WTC11 (cell line): ENCODE results near the gene RAB11FIP3. TPM values are rescaled to one million over a fixed set of nuclear protein-coding genes. Genes with fewer than 3 reads are reported as not detected.

Experiments used
- ATAC-seq: fragments of 200-7000 bp; cut with Tn5 transposase; 2 replicates; pipeline ENCODE4 v1.10.0; 2021; ENCODE audit warnings: mild to moderate bottlenecking, moderate library complexity
- CTCF ChIA-PET: fragments of 300-600 bp; sonication (Branson Sonifier 250); formaldehyde crosslinking; loops from one replicate; lab custom pipeline; 2021; ENCODE audit warnings: antibody characterized with exemption; lab: Charles Lee
- POLR2A ChIA-PET: fragments of 350-600 bp; sonication (Branson Sonifier 250); formaldehyde crosslinking; loops from one replicate; lab custom pipeline; 2021; ENCODE audit warnings: antibody characterized with exemption; lab: Charles Lee
- DNase-seq: peaks from one replicate; pipeline ENCODE4 v3.0.0; 2021; ENCODE audit warnings: low spot score
- H3K27ac Mint-ChIP-seq: 2 replicates; pipeline ENCODE4 v1.8.0; 2021; ENCODE audit warnings: mixed read lengths
- H3K27me3 Mint-ChIP-seq: 2 replicates; pipeline ENCODE4 v1.8.0; 2021; ENCODE audit warnings: low read depth, mild to moderate bottlenecking, moderate library complexity, mixed read lengths
- H3K36me3 Mint-ChIP-seq: 2 replicates; pipeline ENCODE4 v1.8.0; 2021; ENCODE audit warnings: mixed read lengths
- H3K4me1 Mint-ChIP-seq: 2 replicates; pipeline ENCODE4 v1.8.0; 2022; ENCODE audit warnings: mixed read lengths
- H3K4me3 Mint-ChIP-seq: 2 replicates; pipeline ENCODE4 v1.8.0; 2021; ENCODE audit warnings: mild to moderate bottlenecking, moderate library complexity, mixed read lengths
- H3K9me3 Mint-ChIP-seq: 2 replicates; pipeline ENCODE4 v1.8.0; 2021; ENCODE audit warnings: mixed read lengths
- CREB1 ChIP-seq: sonication (generic); formaldehyde crosslinking; IDR thresholded peaks from 2 replicates; pipeline ENCODE4 v1.8.0; 2023; ENCODE audit warnings: mild to moderate bottlenecking, missing genetic modification reagents
- ELF4 ChIP-seq: sonication (generic); formaldehyde crosslinking; IDR thresholded peaks from 2 replicates; pipeline ENCODE4 v1.8.1; 2022; ENCODE audit warnings: low read depth, mild to moderate bottlenecking, moderate library complexity, missing genetic modification reagents
- FOXJ3 ChIP-seq: sonication (generic); formaldehyde crosslinking; IDR thresholded peaks from 2 replicates; pipeline ENCODE4 v1.9.0; 2021; ENCODE audit warnings: missing genetic modification reagents, mild to moderate bottlenecking, borderline replicate concordance
- FOXK1 ChIP-seq: sonication (generic); formaldehyde crosslinking; IDR thresholded peaks from 2 replicates; pipeline ENCODE4 v1.8.0; 2022; ENCODE audit warnings: mild to moderate bottlenecking, moderate library complexity, missing genetic modification reagents
- GABPB1 ChIP-seq: sonication (generic); formaldehyde crosslinking; IDR thresholded peaks from 2 replicates; pipeline ENCODE4 v1.8.1; 2023; ENCODE audit warnings: mild to moderate bottlenecking, missing genetic modification reagents
- GTF2I ChIP-seq: fragments of 250-450 bp; sonication (Bioruptor Pico); conservative IDR thresholded peaks from 2 replicates; pipeline ENCODE4 v1.4.0; 2021; ENCODE audit warnings: mild to moderate bottlenecking
- JAZF1 ChIP-seq: fragments of 250-450 bp; sonication (Bioruptor Pico); IDR thresholded peaks from 2 replicates; pipeline ENCODE4 v1.9.0; 2021; ENCODE audit warnings: moderate library complexity, mild to moderate bottlenecking, inconsistent platforms
- NR3C1 ChIP-seq: sonication (generic); formaldehyde crosslinking; conservative IDR thresholded peaks from 2 replicates; pipeline ENCODE4 v1.8.1; 2023; ENCODE audit warnings: low read depth, mild to moderate bottlenecking, missing genetic modification reagents
- PRRX2 ChIP-seq: fragments of 250-450 bp; sonication (Bioruptor Pico); IDR thresholded peaks from 2 replicates; pipeline ENCODE4 v1.8.0; 2021; ENCODE audit warnings: mild to moderate bottlenecking
- SMAD3 ChIP-seq: sonication (generic); formaldehyde crosslinking; IDR thresholded peaks from 2 replicates; pipeline ENCODE4 v1.8.0; 2022; ENCODE audit warnings: missing genetic modification reagents, mild to moderate bottlenecking, borderline replicate concordance
- SP1 ChIP-seq: sonication (generic); formaldehyde crosslinking; conservative IDR thresholded peaks from 2 replicates; pipeline ENCODE4 v1.8.1; 2022; ENCODE audit warnings: missing genetic modification reagents
- ZNF121 ChIP-seq: sonication (generic); formaldehyde crosslinking; IDR thresholded peaks from 2 replicates; pipeline ENCODE4 v1.8.0; 2023; ENCODE audit warnings: missing genetic modification reagents
- ZNF219 ChIP-seq: sonication (generic); formaldehyde crosslinking; IDR thresholded peaks from 2 replicates; pipeline ENCODE4 v1.8.0; 2023; ENCODE audit warnings: missing genetic modification reagents, mild to moderate bottlenecking, borderline replicate concordance
- ZNF396 ChIP-seq: fragments of 250-450 bp; sonication (Bioruptor Pico); IDR thresholded peaks from 2 replicates; pipeline ENCODE4 v1.8.0; 2021; ENCODE audit warnings: mild to moderate bottlenecking, moderate library complexity, borderline replicate concordance
- ZNF416 ChIP-seq: fragments of 250-450 bp; sonication (Bioruptor Pico); IDR thresholded peaks from 2 replicates; pipeline ENCODE4 v1.9.0; 2021; ENCODE audit warnings: mild to moderate bottlenecking, inconsistent platforms
- total RNA-seq: library from RNA; stranded (reverse); gene quantifications from 3 replicates; pipeline ENCODE4 v1.2.3, GENCODE V29; 2021
- TF ChIP-seq, protein P1 (sequence below): sonication (generic); formaldehyde crosslinking; conservative IDR thresholded peaks from 2 replicates; pipeline ENCODE4 v1.8.1; 2022; ENCODE audit warnings: mild to moderate bottlenecking, missing genetic modification reagents
- TF ChIP-seq, protein P2 (sequence below): fragments of 200-600 bp; IDR thresholded peaks from 2 replicates; pipeline ENCODE4 v1.8.0; 2022; ENCODE audit warnings: antibody characterized with exemption
- TF ChIP-seq, protein P3 (sequence below): sonication (generic); formaldehyde crosslinking; IDR thresholded peaks from 2 replicates; pipeline ENCODE4 v1.8.0; 2023; ENCODE audit warnings: missing genetic modification reagents, mild to moderate bottlenecking, borderline replicate concordance
- TF ChIP-seq, protein P4 (sequence below): sonication (generic); formaldehyde crosslinking; IDR thresholded peaks from 2 replicates; pipeline ENCODE4 v1.8.0; 2022; ENCODE audit warnings: missing genetic modification reagents
- TF ChIP-seq, protein P5 (sequence below): fragments of 250-450 bp; sonication (Bioruptor Pico); IDR thresholded peaks from 2 replicates; pipeline ENCODE4 v1.8.0; 2021; ENCODE audit warnings: mild to moderate bottlenecking
- TF ChIP-seq, protein P6 (sequence below): sonication (generic); formaldehyde crosslinking; IDR thresholded peaks from 2 replicates; pipeline ENCODE4 v1.8.1; 2023; ENCODE audit warnings: mild to moderate bottlenecking, missing genetic modification reagents, moderate library complexity
- TF ChIP-seq, protein P7 (sequence below): fragments of 250-450 bp; sonication (Bioruptor Pico); IDR thresholded peaks from 2 replicates; pipeline ENCODE4 v2.1.2; 2022; ENCODE audit warnings: mild to moderate bottlenecking, moderate library complexity

Gene RAB11FIP3
- total RNA-seq, 1 experiment from 2014 or later: 38.6 TPM

DNA sequence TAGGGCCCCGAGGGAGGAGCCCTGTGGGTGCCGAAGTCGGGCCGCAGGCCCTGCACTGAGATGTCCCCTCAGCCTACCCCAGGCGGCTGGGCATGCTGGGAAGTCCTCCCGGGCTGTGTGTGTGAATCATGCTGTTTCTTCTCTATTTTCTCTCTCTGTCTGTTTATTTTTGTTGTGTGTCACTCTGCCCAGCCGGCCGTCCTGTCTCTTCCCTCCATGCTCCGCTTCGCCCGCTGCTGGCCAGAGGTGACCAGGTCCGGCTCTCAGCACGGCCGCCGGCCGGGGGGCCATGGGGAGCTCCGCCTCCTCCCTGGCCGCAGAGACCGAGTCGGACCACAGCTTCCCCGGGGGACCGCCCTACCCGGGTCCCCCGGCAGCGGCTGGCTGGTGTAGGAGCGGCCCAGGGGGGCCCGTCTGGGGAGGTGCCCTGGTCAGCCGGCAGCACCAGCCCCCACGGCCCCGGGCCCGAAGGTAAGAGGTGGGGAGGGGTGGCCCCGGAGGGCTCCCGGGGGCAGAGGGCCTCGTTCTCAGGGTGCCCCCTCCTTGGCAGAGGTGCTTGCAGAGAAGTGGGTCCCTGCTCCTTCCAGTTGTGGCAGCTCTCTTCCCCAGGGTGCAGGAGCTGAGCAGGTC, 114.6 kb downstream of the RAB11FIP3 start (continued):
- TF ChIP-seq, protein P1, sequence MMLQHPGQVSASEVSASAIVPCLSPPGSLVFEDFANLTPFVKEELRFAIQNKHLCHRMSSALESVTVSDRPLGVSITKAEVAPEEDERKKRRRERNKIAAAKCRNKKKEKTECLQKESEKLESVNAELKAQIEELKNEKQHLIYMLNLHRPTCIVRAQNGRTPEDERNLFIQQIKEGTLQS (CRISPR knock-in tag): no peak
- TF ChIP-seq NR3C1: no peak
- no peak for TF ChIP-seq ELF4 (CRISPR knock-in tag)
- TF ChIP-seq, protein P2, sequence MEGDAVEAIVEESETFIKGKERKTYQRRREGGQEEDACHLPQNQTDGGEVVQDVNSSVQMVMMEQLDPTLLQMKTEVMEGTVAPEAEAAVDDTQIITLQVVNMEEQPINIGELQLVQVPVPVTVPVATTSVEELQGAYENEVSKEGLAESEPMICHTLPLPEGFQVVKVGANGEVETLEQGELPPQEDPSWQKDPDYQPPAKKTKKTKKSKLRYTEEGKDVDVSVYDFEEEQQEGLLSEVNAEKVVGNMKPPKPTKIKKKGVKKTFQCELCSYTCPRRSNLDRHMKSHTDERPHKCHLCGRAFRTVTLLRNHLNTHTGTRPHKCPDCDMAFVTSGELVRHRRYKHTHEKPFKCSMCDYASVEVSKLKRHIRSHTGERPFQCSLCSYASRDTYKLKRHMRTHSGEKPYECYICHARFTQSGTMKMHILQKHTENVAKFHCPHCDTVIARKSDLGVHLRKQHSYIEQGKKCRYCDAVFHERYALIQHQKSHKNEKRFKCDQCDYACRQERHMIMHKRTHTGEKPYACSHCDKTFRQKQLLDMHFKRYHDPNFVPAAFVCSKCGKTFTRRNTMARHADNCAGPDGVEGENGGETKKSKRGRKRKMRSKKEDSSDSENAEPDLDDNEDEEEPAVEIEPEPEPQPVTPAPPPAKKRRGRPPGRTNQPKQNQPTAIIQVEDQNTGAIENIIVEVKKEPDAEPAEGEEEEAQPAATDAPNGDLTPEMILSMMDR: no peak
- TF ChIP-seq ZNF121: no peak
- TF ChIP-seq GTF2I (CRISPR knock-in tag): no peak

DNA sequence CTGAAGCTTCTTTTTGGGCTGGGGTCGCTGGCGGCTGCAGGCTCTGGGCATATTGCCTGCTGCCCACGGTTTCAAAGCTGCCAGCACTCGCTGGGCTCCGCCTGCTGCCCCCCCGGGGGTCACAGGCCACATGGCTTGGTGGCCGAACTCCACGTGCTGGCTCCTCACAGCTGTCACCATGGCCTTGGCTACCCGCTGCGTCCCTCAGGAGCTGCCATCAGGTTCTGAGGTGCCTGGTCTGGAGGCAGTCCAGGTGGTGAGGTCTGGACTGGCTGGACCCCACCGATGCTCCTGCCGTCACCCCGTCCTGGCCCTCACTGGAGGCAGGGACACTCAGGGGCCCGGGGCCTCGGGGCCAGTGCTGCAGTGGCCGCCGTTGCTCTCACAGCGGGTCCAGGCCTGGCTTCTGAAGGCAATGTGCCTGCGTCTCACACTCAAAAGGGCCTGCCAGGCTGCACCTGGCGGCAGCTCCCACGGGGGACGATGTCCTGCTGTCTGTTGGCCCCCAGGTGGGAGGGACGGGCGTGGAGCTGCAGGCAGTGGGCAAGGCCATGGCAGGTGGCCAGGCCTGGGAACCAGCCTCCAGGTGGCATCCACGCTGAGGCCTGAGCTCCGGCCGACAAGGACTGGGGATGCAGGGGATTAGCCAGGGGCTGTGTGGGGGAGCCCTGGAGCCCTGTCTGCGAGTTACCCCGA, 115.3 kb downstream of the RAB11FIP3 start:
- Mint-ChIP-seq H3K27me3 (no peaks in the 10 kb centered on the region), H3K9me3 (no peaks in the 10 kb centered on the region), H3K4me1 (no peaks in the 10 kb centered on the region), H3K27ac (no peak overlapping the region), H3K36me3 (peaks cover 3% of the 10 kb centered on the region; the same call in 1 of the 2 replicates), H3K4me3 (no peak overlapping the region)
- CTCF ChIA-PET: interaction anchor here (1.0 to 2.4 kb wide), 5 partner anchors 9 to 60 kb away, joined by 3 to 7 read pairs (median 4); no protein-coding TSS in a partner anchor
- no peak for ATAC-seq
- POLR2A ChIA-PET: no interaction called here
- DNase-seq: no peak
- TF ChIP-seq SP1 (CRISPR knock-in tag): no peak
- TF ChIP-seq, protein P3, sequence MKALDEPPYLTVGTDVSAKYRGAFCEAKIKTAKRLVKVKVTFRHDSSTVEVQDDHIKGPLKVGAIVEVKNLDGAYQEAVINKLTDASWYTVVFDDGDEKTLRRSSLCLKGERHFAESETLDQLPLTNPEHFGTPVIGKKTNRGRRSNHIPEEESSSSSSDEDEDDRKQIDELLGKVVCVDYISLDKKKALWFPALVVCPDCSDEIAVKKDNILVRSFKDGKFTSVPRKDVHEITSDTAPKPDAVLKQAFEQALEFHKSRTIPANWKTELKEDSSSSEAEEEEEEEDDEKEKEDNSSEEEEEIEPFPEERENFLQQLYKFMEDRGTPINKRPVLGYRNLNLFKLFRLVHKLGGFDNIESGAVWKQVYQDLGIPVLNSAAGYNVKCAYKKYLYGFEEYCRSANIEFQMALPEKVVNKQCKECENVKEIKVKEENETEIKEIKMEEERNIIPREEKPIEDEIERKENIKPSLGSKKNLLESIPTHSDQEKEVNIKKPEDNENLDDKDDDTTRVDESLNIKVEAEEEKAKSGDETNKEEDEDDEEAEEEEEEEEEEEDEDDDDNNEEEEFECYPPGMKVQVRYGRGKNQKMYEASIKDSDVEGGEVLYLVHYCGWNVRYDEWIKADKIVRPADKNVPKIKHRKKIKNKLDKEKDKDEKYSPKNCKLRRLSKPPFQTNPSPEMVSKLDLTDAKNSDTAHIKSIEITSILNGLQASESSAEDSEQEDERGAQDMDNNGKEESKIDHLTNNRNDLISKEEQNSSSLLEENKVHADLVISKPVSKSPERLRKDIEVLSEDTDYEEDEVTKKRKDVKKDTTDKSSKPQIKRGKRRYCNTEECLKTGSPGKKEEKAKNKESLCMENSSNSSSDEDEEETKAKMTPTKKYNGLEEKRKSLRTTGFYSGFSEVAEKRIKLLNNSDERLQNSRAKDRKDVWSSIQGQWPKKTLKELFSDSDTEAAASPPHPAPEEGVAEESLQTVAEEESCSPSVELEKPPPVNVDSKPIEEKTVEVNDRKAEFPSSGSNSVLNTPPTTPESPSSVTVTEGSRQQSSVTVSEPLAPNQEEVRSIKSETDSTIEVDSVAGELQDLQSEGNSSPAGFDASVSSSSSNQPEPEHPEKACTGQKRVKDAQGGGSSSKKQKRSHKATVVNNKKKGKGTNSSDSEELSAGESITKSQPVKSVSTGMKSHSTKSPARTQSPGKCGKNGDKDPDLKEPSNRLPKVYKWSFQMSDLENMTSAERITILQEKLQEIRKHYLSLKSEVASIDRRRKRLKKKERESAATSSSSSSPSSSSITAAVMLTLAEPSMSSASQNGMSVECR (CRISPR knock-in tag): no peak
- TF ChIP-seq, protein P4, sequence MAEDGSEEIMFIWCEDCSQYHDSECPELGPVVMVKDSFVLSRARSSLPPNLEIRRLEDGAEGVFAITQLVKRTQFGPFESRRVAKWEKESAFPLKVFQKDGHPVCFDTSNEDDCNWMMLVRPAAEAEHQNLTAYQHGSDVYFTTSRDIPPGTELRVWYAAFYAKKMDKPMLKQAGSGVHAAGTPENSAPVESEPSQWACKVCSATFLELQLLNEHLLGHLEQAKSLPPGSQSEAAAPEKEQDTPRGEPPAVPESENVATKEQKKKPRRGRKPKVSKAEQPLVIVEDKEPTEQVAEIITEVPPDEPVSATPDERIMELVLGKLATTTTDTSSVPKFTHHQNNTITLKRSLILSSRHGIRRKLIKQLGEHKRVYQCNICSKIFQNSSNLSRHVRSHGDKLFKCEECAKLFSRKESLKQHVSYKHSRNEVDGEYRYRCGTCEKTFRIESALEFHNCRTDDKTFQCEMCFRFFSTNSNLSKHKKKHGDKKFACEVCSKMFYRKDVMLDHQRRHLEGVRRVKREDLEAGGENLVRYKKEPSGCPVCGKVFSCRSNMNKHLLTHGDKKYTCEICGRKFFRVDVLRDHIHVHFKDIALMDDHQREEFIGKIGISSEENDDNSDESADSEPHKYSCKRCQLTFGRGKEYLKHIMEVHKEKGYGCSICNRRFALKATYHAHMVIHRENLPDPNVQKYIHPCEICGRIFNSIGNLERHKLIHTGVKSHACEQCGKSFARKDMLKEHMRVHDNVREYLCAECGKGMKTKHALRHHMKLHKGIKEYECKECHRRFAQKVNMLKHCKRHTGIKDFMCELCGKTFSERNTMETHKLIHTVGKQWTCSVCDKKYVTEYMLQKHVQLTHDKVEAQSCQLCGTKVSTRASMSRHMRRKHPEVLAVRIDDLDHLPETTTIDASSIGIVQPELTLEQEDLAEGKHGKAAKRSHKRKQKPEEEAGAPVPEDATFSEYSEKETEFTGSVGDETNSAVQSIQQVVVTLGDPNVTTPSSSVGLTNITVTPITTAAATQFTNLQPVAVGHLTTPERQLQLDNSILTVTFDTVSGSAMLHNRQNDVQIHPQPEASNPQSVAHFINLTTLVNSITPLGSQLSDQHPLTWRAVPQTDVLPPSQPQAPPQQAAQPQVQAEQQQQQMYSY (CRISPR knock-in tag): no peak
- TF ChIP-seq, protein P5, sequence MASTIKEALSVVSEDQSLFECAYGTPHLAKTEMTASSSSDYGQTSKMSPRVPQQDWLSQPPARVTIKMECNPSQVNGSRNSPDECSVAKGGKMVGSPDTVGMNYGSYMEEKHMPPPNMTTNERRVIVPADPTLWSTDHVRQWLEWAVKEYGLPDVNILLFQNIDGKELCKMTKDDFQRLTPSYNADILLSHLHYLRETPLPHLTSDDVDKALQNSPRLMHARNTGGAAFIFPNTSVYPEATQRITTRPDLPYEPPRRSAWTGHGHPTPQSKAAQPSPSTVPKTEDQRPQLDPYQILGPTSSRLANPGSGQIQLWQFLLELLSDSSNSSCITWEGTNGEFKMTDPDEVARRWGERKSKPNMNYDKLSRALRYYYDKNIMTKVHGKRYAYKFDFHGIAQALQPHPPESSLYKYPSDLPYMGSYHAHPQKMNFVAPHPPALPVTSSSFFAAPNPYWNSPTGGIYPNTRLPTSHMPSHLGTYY (CRISPR knock-in tag): no peak
- TF ChIP-seq, protein P6, sequence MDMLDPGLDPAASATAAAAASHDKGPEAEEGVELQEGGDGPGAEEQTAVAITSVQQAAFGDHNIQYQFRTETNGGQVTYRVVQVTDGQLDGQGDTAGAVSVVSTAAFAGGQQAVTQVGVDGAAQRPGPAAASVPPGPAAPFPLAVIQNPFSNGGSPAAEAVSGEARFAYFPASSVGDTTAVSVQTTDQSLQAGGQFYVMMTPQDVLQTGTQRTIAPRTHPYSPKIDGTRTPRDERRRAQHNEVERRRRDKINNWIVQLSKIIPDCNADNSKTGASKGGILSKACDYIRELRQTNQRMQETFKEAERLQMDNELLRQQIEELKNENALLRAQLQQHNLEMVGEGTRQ (CRISPR knock-in tag): no peak
- TF ChIP-seq ZNF396 (CRISPR knock-in tag): no peak
- no peak for TF ChIP-seq FOXK1 (CRISPR knock-in tag)
- no peak for TF ChIP-seq ZNF219
- no peak for TF ChIP-seq CREB1 (CRISPR knock-in tag)
- TF ChIP-seq, protein P7, sequence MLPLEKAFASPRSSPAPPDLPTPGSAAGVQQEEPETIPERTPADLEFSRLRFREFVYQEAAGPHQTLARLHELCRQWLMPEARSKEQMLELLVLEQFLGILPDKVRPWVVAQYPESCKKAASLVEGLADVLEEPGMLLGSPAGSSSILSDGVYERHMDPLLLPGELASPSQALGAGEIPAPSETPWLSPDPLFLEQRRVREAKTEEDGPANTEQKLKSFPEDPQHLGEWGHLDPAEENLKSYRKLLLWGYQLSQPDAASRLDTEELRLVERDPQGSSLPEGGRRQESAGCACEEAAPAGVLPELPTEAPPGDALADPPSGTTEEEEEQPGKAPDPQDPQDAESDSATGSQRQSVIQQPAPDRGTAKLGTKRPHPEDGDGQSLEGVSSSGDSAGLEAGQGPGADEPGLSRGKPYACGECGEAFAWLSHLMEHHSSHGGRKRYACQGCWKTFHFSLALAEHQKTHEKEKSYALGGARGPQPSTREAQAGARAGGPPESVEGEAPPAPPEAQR (CRISPR knock-in tag): no peak
- TF ChIP-seq GTF2I (CRISPR knock-in tag): no peak
- no peak for TF ChIP-seq GABPB1 (CRISPR knock-in tag)
- no peak for TF ChIP-seq ZNF416 (CRISPR knock-in tag)
- no peak for TF ChIP-seq PRRX2 (CRISPR knock-in tag)
- TF ChIP-seq SMAD3 (CRISPR knock-in tag): no peak
- no peak for TF ChIP-seq JAZF1 (CRISPR knock-in tag)
- no peak for TF ChIP-seq FOXJ3 (CRISPR knock-in tag)
